HFF-Myc (cell line): Measurements from ENCODE around the gene LRP11.

ENCODE experiments used
- DNase-seq: peaks from one replicate; pipeline ENCODE4 v3.0.0-alpha.2; 2011; ENCODE audit warnings: low read depth; ENCODE audit errors: extremely low read depth
- H3K4me3 ChIP-seq: replicated peaks from 2 replicates; pipeline ENCODE4 v1.5.1; 2011; ENCODE audit warnings: low read depth, mild to moderate bottlenecking, control low read depth, low read length
- TF ChIP-seq, protein P1 (sequence below): IDR thresholded peaks from 2 replicates; pipeline ENCODE4 v1.5.1; 2012; ENCODE audit warnings: mild to moderate bottlenecking, low read depth, low read length, control low read depth; ENCODE audit errors: missing control alignments

LRP11 gene

GRCh38 chr6:149782337-149782736 is 81.8 kb downstream of the LRP11 start:
- H3K4me3 ChIP-seq: no peak overlapping the region
- TF ChIP-seq, protein P1, sequence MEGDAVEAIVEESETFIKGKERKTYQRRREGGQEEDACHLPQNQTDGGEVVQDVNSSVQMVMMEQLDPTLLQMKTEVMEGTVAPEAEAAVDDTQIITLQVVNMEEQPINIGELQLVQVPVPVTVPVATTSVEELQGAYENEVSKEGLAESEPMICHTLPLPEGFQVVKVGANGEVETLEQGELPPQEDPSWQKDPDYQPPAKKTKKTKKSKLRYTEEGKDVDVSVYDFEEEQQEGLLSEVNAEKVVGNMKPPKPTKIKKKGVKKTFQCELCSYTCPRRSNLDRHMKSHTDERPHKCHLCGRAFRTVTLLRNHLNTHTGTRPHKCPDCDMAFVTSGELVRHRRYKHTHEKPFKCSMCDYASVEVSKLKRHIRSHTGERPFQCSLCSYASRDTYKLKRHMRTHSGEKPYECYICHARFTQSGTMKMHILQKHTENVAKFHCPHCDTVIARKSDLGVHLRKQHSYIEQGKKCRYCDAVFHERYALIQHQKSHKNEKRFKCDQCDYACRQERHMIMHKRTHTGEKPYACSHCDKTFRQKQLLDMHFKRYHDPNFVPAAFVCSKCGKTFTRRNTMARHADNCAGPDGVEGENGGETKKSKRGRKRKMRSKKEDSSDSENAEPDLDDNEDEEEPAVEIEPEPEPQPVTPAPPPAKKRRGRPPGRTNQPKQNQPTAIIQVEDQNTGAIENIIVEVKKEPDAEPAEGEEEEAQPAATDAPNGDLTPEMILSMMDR: no peak
- no peak for DNase-seq

DNA sequence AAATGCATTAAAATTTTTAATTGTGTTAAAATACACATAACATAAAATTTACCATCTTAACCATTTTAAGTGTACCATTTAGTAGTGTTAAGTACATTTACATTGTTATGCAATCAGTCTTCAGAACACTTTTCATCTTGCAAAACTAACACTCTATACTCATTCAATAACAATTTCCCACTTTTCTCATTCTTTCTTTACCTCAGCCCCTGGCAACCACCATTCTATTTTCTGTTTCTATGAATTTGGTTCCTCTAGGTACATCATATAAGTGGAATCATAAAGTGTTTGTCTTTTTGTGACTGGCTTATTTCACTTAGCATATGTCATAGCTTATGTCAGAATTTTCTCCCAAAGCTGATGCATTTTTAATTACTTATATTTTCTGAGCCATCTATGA is 82.4 kb downstream of the LRP11 start:
- H3K4me3 ChIP-seq: no peak overlapping the region
- TF ChIP-seq, protein P1: no peak
- no peak for DNase-seq

DNA sequence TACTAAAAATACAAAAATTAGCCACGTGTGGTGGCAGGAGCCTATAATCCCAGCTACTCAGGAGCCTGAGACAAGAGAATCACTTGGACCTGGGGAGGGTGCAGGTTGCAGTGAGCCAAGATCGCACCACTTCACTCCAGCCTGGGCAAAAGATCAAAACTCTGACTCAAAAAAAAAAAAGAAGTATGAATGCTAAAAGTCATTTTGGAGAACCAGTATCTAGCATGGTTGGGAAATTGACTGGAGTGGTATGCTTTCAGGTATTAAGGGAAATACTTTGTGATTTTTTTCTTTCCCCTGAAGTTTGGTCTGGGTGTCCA is 84.6 kb downstream of the LRP11 start:
- DNase-seq: no peak
- no peak overlapping the region for H3K4me3 ChIP-seq
- TF ChIP-seq, protein P1: no peak

DNA sequence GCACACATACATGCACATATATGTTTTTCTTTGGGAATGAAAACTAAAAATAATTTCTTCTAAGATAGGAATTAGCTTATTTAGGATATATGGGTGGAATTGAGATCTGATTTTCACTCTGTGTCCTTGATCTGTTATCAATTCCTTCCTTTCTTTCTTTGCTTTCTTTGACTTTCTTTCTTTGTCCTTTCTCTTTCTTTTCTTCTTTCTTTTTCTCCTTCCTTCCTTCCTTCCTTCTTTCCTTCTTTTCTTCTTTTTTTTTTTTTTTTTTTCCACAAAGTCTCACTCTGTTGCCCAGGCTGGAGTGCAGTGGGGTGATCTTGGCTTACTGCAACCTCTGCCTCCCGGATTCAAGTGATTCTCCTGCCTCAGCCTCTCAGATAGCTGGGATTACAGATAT is 86.5 kb downstream of the LRP11 start:
- no peak overlapping the region for H3K4me3 ChIP-seq
- TF ChIP-seq, protein P1: no peak
- no peak for DNase-seq

DNA sequence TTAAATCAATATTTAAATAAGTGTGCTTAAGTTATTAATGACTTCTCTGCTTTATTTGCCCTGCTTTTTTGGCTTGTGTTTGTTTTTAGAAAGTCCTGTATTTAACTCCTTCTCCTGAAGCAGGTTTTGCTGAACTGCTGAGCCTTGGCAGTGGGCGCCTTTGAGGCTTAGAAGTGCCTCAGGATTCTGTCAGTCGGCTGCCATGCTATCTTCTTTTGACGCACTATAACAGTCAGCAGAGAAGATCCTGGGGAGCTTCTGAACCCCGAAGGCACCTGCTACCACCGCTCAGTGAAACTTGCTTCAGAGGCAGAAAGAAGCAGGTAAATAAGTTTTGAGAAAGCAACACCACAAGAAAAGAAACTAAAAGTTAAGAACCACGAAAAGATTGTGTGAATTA is 92.2 kb downstream of the LRP11 start:
- TF ChIP-seq, protein P1: no peak
- H3K4me3 ChIP-seq: no peak overlapping the region
- no peak for DNase-seq

GRCh38 chr6:149771185-149771584 is 93.0 kb downstream of the LRP11 start:
- no peak for DNase-seq
- H3K4me3 ChIP-seq: no peak overlapping the region
- TF ChIP-seq, protein P1: no peak

DNA sequence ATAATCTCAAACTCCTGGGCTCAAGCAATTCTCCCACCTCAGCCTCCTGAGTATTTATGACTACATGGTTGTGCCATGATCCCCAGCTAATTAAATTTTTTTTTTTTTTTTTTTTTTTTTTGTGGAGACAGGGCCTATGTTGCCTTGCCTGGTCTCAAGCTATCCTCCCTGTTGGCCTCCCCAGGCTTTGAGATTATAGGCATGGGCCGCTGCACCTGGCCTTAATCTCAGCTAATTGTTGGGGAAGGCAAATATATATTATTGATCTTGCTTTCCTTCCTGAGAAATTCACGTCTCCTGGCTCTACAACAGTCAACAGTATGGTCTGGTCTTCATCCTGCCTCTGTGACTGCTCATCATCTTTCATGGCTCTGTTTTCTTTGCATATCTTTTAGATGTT is 94.5 kb downstream of the LRP11 start:
- TF ChIP-seq, protein P1: no peak
- H3K4me3 ChIP-seq: no peak overlapping the region
- DNase-seq: no peak
